OCI-LY3 (cell line): Measurements from ENCODE around the gene TEAD1.
"Not testable (repeated sequence)": the region's sequence is repeated elsewhere in the genome, so short reads cannot be mapped to it uniquely, and the experiment has no call there.

Experiments
- CTCF ChIP-seq: fragments of 200-600, 300-600 bp; sonication (generic); IDR thresholded peaks from 2 replicates; pipeline ENCODE4 v1.5.1; 2014; ENCODE audit warnings: antibody characterized with exemption, low read length, low read depth
- EZH2phosphoT487 ChIP-seq: fragments of 200-600 bp; shearing (Covaris generic); IDR thresholded peaks from 2 replicates; pipeline ENCODE4 v1.6.1; 2018; ENCODE audit warnings: antibody characterized with exemption, mixed run types, low read depth

DNA sequence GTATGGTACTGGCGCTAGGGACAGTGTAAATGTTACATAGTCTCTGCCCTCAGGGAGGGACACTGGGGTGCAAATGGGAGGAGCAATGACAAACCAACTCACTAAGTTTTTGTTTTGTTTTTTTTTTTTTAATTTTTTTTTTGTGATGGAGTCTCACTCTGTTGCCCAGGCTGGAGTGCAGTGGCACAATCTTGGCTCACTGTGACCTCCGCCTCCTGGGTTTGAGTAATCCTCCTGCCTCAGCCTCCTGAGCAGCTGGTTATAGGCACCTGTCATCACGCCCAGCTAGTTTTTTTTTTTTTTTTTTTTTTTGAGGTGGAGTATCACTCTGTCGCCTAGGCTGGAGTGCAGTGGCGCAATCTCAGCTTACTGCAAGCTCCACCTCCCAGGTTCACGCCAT, 83.9 kb downstream of the TEAD1 start:
- TF ChIP-seq CTCF, EZH2phosphoT487: not testable (repeated sequence)
